GM21528 (cell line): Measurements from ENCODE around the gene KAT2A.

ENCODE experiments used
- ATAC-seq: cut with Tn5 transposase; IDR thresholded peaks from one replicate; pipeline ENCODE4 v1.9.1; 2021; ENCODE audit warnings: mild to moderate bottlenecking, moderate library complexity; ENCODE audit not compliant: unreplicated experiment, low FRiP score

Gene KAT2A

GRCh38 chr17:42116705-42117396 is 4.3 kb downstream of the KAT2A start:
- no peak for ATAC-seq

- no peak for ATAC-seq
These were observed 7.0 kb downstream of the KAT2A start for GRCh38 chr17:42114118-42114517.

- no peak for ATAC-seq
These were observed 7.7 kb downstream of the KAT2A start for GRCh38 chr17:42113293-42114069.

- ATAC-seq = peak; percentile 48
These were observed 8.5 kb downstream of the KAT2A start, which contains the start of gene DHX58 for GRCh38 chr17:42112552-42113176. Gene DHX58 (minus strand): TSS chr17:42112714. CDS start chr17:42111892, 822 bp downstream.

- no peak for ATAC-seq
These were observed 9.2 kb downstream of the KAT2A start for GRCh38 chr17:42111871-42112551.

GRCh38 chr17:42111265-42111636 is 9.9 kb downstream of the KAT2A start:
- ATAC-seq = no peak

GRCh38 chr17:42110301-42111264 is 10.6 kb downstream of the KAT2A start:
- ATAC-seq = no peak

- no peak for ATAC-seq
These were observed 12.1 kb downstream of the KAT2A start for GRCh38 chr17:42109086-42109485.

- ATAC-seq = peak; percentile 62
These were observed 13.3 kb downstream of the KAT2A start for GRCh38 chr17:42107597-42108576.

- ATAC-seq = no peak
These were observed 14.0 kb downstream of the KAT2A start for GRCh38 chr17:42107124-42107523.

GRCh38 chr17:42106009-42106408 is 15.2 kb downstream of the KAT2A start:
- ATAC-seq = no peak

- no peak for ATAC-seq
These were observed 16.9 kb downstream of the KAT2A start for GRCh38 chr17:42104264-42104663.

- ATAC-seq = no peak
These were observed 17.8 kb downstream of the KAT2A start for GRCh38 chr17:42103221-42103954.

GRCh38 chr17:42101513-42102292 is 19.5 kb downstream of the KAT2A start:
- ATAC-seq = no peak

GRCh38 chr17:42098730-42099399 is 22.3 kb downstream of the KAT2A start:
- ATAC-seq = no peak
